Aorta (tissue), 5 donors: ENCODE measurements around the gene RSRC1. TPM values are rescaled to one million over a fixed set of nuclear protein-coding genes. Genes with fewer than 3 reads are reported as not detected.

Experiments used
- ATAC-seq: fragments of 200-7000 bp; cut with Tn5 transposase; one replicate; pipeline ENCODE4 v1.9.1; 2022; ENCODE audit warnings: moderate library complexity; ENCODE audit not compliant: low FRiP score
- DNase-seq, 2 donors: peaks; one replicate each; pipeline ENCODE4 v3.0.0-alpha.2; 2020
- H3K27ac ChIP-seq, 2 donors: one replicate each; pipeline ENCODE4 v1.5.1; 2013; ENCODE audit warnings: low read length in 2 of 2, mild to moderate bottlenecking in 2 of 2, moderate library complexity in 2 of 2, control low read depth in 1 of 2, inconsistent platforms in 1 of 2, low read depth in 1 of 2
- H3K27me3 ChIP-seq, 2 donors: one replicate each; pipeline ENCODE4 v1.6.1; 2013; ENCODE audit warnings: control low read depth in 1 of 2, low read length in 1 of 2, mild to moderate bottlenecking in 1 of 2, moderate library complexity in 1 of 2; ENCODE audit not compliant: insufficient read depth in 2 of 2, control insufficient read depth in 1 of 2
- H3K36me3 ChIP-seq, 2 donors: one replicate each; pipeline ENCODE4 v1.6.1; 2013; ENCODE audit warnings: control low read depth in 1 of 2, low read length in 1 of 2, mild to moderate bottlenecking in 1 of 2; ENCODE audit not compliant: insufficient read depth in 2 of 2, control insufficient read depth in 1 of 2
- H3K4me1 ChIP-seq, 2 donors: one replicate each; pipeline ENCODE4 v1.6.1; 2013; ENCODE audit warnings: low read length in 2 of 2, control low read depth in 1 of 2, mild to moderate bottlenecking in 1 of 2, moderate library complexity in 1 of 2; ENCODE audit not compliant: insufficient read depth in 2 of 2, control insufficient read depth in 1 of 2
- H3K4me3 ChIP-seq, 2 donors: one replicate each; pipeline ENCODE4 v1.5.1; 2013; ENCODE audit warnings: low read length in 2 of 2, control low read depth in 1 of 2, mild to moderate bottlenecking in 1 of 2
- H3K9me3 ChIP-seq: one replicate; pipeline ENCODE4 v1.6.1; 2013; ENCODE audit warnings: mild to moderate bottlenecking, low read length; ENCODE audit not compliant: control insufficient read depth
- WGBS, 2 donors: extraction: QIAGEN DNeasy Blood & Tissue Kit; methylation state at CpG; one replicate each; pipeline ENCODE4 v1.1.7; 2013; 5-methylcytosine and 5-hydroxymethylcytosine counted together
- intact Hi-C, 2 donors: fragments of 100-400 bp; cut with DNase I; formaldehyde crosslinking; loops; one replicate each; pipeline versions ENCODE4 v1.14.2 to v1.15.0; 2022
- polyA plus RNA-seq, 2 donors: library from polyadenylated mRNA; stranded (reverse); fragments of 200-250 nt; gene quantifications; one replicate each; pipeline ENCODE4 v1.2.3, GENCODE V29; 2013
- total RNA-seq, 2 donors: library from RNA; stranded (reverse); fragmentation: NEBNext Ultra II Directional; extraction: Animal tissue kit (Norgen Biotek cat#: 25700); gene quantifications; one replicate each; pipeline ENCODE4 v1.2.1, GENCODE V29; 2021
- donor health status: healthy with polysubstance abuse.
- donor health status: Bipolar disorder and iron deficiency.
- donor health status: DM: no; HTN: no; CAD: no.
- donor health status: DM: no; HTN: no; CAD: no.
- donor health status: DM: yes; HTN: yes; CAD: no.

The RSRC1 gene
- total and polyA plus RNA-seq, 4 donors, result 17.3 to 39.4 (median 28.4) TPM

GRCh38 chr3:158086361-158086760 is 23.5 kb upstream of the RSRC1 start:
- ATAC-seq, result no peak
- H3K4me3 ChIP-seq, result no peak overlapping the region
- H3K27ac ChIP-seq, result no peak overlapping the region
- no peaks in the 10 kb centered on the region for H3K9me3 ChIP-seq
- intact Hi-C loops, result no loop called here
- H3K27me3 ChIP-seq, result peaks cover 0 to 2% of the 10 kb centered on the region in 2 donors
- 13 to 26% methylated on average over 1 of the region's 1 CpG for WGBS, 2 donors
- no peak for DNase-seq
- no peaks in the 10 kb centered on the region for H3K36me3 ChIP-seq
- H3K4me1 ChIP-seq, result no peaks in the 10 kb centered on the region

- DNase-seq (no peak), ATAC-seq (no peak)
- H3K4me3 ChIP-seq, result no peak overlapping the region
- no peaks in the 10 kb centered on the region for H3K36me3 ChIP-seq
- no peaks in the 10 kb centered on the region for H3K4me1 ChIP-seq
- peaks cover 0 to 2% of the 10 kb centered on the region in 2 donors for H3K27me3 ChIP-seq
- H3K9me3 ChIP-seq, result no peaks in the 10 kb centered on the region
- WGBS, 2 donors, result 95 to 97% methylated on average over 2 of the region's 2 CpGs
- no peak overlapping the region for H3K27ac ChIP-seq
- intact Hi-C loops, result no loop called here
Observed at GRCh38 chr3:158086776-158087175, 23.1 kb upstream of the RSRC1 start.

- Histone ChIP-seq H3K9me3 (no peaks in the 10 kb centered on the region), H3K36me3 (no peaks in the 10 kb centered on the region), H3K4me3 (no peak overlapping the region), H3K27ac (no peak overlapping the region), H3K4me1 (no peaks in the 10 kb centered on the region), H3K27me3 (peaks cover 3 to 6% of the 10 kb centered on the region in 2 donors)
- DNase-seq (no peak), ATAC-seq (no peak)
- 27 to 32% methylated on average over 5 of the region's 5 CpGs for WGBS, 2 donors
- intact Hi-C loops, result no loop called here
Observed at GRCh38 chr3:158091531-158091930, 18.4 kb upstream of the RSRC1 start.

- intact Hi-C loops, result no loop called here
- Histone ChIP-seq H3K36me3 (no peaks in the 10 kb centered on the region), H3K9me3 (no peaks in the 10 kb centered on the region), H3K4me1 (no peaks in the 10 kb centered on the region), H3K27me3 (peaks cover 3 to 6% of the 10 kb centered on the region in 2 donors), H3K4me3 (no peak overlapping the region), H3K27ac (no peak overlapping the region)
- ATAC-seq (no peak), DNase-seq (no peak)
- 92 to 98% methylated on average over 2 of the region's 2 CpGs for WGBS, 2 donors
Observed at GRCh38 chr3:158093526-158093925, 16.4 kb upstream of the RSRC1 start.

- Histone ChIP-seq H3K27ac (no peak overlapping the region), H3K27me3 (peaks cover 3 to 9% of the 10 kb centered on the region in 2 donors), H3K36me3 (no peaks in the 10 kb centered on the region), H3K4me3 (no peak overlapping the region), H3K4me1 (no peaks in the 10 kb centered on the region), H3K9me3 (no peaks in the 10 kb centered on the region)
- DNase-seq, result peak; percentile 41 to 72
- 19 to 20% methylated on average over 64 to 66 of the region's 66 CpGs for WGBS, 2 donors
- intact Hi-C loops, result no loop called here
- peak; percentile 36 for ATAC-seq
Observed at GRCh38 chr3:158094235-158095110, 15.4 kb upstream of the RSRC1 start.

GRCh38 chr3:158095111-158095813 is 14.6 kb upstream of the RSRC1 start:
- DNase-seq (no peak), ATAC-seq (no peak)
- Histone ChIP-seq H3K27ac (no peak overlapping the region), H3K36me3 (no peaks in the 10 kb centered on the region), H3K9me3 (no peaks in the 10 kb centered on the region), H3K27me3 (peaks cover 3 to 9% of the 10 kb centered on the region in 2 donors), H3K4me1 (no peaks in the 10 kb centered on the region), H3K4me3 (no peak overlapping the region)
- WGBS, 2 donors, result 21 to 22% methylated on average over 22 of the region's 22 CpGs
- intact Hi-C loops, result no loop called here

GRCh38 chr3:158095814-158096704 is 13.8 kb upstream of the RSRC1 start:
- ATAC-seq (no peak), DNase-seq (no peak)
- no peak overlapping the region for H3K27ac ChIP-seq
- H3K4me1 ChIP-seq, result no peaks in the 10 kb centered on the region
- peaks cover 3 to 7% of the 10 kb centered on the region in 2 donors for H3K27me3 ChIP-seq
- no peaks in the 10 kb centered on the region for H3K9me3 ChIP-seq
- 18 to 26% methylated on average over 20 of the region's 20 CpGs for WGBS, 2 donors
- H3K36me3 ChIP-seq, result no peaks in the 10 kb centered on the region
- no peak overlapping the region for H3K4me3 ChIP-seq
- intact Hi-C loops, result no loop called here

- WGBS, 2 donors, result 32 to 37% methylated on average over 11 of the region's 11 CpGs
- no peak overlapping the region for H3K27ac ChIP-seq
- H3K27me3 ChIP-seq, result peaks cover 3 to 7% of the 10 kb centered on the region in 2 donors
- ATAC-seq (no peak), DNase-seq (no peak)
- no peaks in the 10 kb centered on the region for H3K4me1 ChIP-seq
- H3K4me3 ChIP-seq, result no peak overlapping the region
- no peaks in the 10 kb centered on the region for H3K36me3 ChIP-seq
- intact Hi-C loops, result no loop called here
- no peaks in the 10 kb centered on the region for H3K9me3 ChIP-seq
Observed at GRCh38 chr3:158097081-158097592, 12.8 kb upstream of the RSRC1 start.
